HEK293 (cell line): Measurements from ENCODE around the gene ZFPL1.

Experiments
- CTCF ChIA-PET: fragments of 350-600 bp; formaldehyde crosslinking; extraction: SDS; loops from one replicate; lab custom pipeline; 2021; ENCODE audit warnings: antibody characterized with exemption; lab: Yijun Ruan, JAX
- POLR2A ChIA-PET: fragments of 300-600 bp; formaldehyde crosslinking; extraction: SDS; loops from one replicate; lab custom pipeline; 2020; ENCODE audit warnings: antibody characterized with exemption, inconsistent platforms; lab: Yijun Ruan, JAX
- H3K27ac ChIP-seq: fragments of 200-500 bp; sonication (Bioruptor generic); 2 replicates; pipeline ENCODE4 v1.5.1; 2014; ENCODE audit warnings: low read depth, low read length, control low read depth, inconsistent platforms; ENCODE audit errors: extremely low read depth
- H3K36me3 ChIP-seq, 2 experiments: fragments of 200-500 bp in 1 of 2; sonication (Bioruptor generic) in 1 of 2; 1 replicate in 1 of 2; 2 replicates in 1 of 2; pipeline ENCODE4 v1.5.1; 2014 to 2017; ENCODE audit warnings: inconsistent platforms in 2 of 2, low read length in 2 of 2; ENCODE audit not compliant: control insufficient read depth in 2 of 2, insufficient read depth in 1 of 2
- H3K4me1 ChIP-seq: fragments of 200-500 bp; sonication (Bioruptor generic); 2 replicates; pipeline ENCODE4 v1.5.1; 2014; ENCODE audit warnings: mild to moderate bottlenecking, low read length, inconsistent platforms; ENCODE audit not compliant: control insufficient read depth, insufficient read depth
- H3K4me3 ChIP-seq: 2 replicates; pipeline ENCODE4 v1.5.1; 2011; ENCODE audit warnings: low read depth, mild to moderate bottlenecking, control low read depth, low read length, moderate library complexity
- H3K9me3 ChIP-seq: fragments of 200-500 bp; sonication (Bioruptor generic); 2 replicates; pipeline ENCODE4 v1.5.1; 2014; ENCODE audit warnings: low read depth, low read length, inconsistent platforms; ENCODE audit not compliant: control insufficient read depth, insufficient read depth
- BCL11B ChIP-seq: fragments of 450-650 bp; formaldehyde crosslinking; IDR thresholded peaks from 2 replicates; pipeline ENCODE4 v1.5.1; 2016; ENCODE audit warnings: low read depth, missing biosample characterization, missing genetic modification characterization
- HOXA7 ChIP-seq: sonication (generic); formaldehyde crosslinking; IDR thresholded peaks from 2 replicates; pipeline ENCODE4 v1.8.1; 2022; ENCODE audit warnings: missing genetic modification reagents, borderline replicate concordance
- OSR2 ChIP-seq: fragments of 450-650 bp; formaldehyde crosslinking; IDR thresholded peaks from 2 replicates; pipeline ENCODE4 v1.5.1; 2016; ENCODE audit warnings: missing biosample characterization, missing genetic modification characterization
- REPIN1 ChIP-seq: fragments of 450-650 bp; formaldehyde crosslinking; IDR thresholded peaks from 2 replicates; pipeline ENCODE4 v1.5.1; 2017; ENCODE audit warnings: missing biosample characterization, missing genetic modification characterization, low read depth
- TCF7L2 ChIP-seq: IDR thresholded peaks from 2 replicates; pipeline ENCODE4 v1.6.1; 2011; ENCODE audit warnings: low read depth, mild to moderate bottlenecking, inconsistent platforms, low read length, moderate library complexity, borderline replicate concordance
- ZBTB7A ChIP-seq: fragments of 450-650 bp; formaldehyde crosslinking; IDR thresholded peaks from 2 replicates; pipeline ENCODE4 v1.5.1; 2016; ENCODE audit warnings: low read depth, missing biosample characterization, missing genetic modification characterization
- ZNF2 ChIP-seq: fragments of 450-650 bp; formaldehyde crosslinking; IDR thresholded peaks from 2 replicates; pipeline ENCODE4 v1.5.1; 2016; ENCODE audit warnings: missing biosample characterization, missing genetic modification characterization
- ZNF335 ChIP-seq: fragments of 450-650 bp; formaldehyde crosslinking; conservative IDR thresholded peaks from 2 replicates; pipeline ENCODE4 v1.5.1; 2016; ENCODE audit warnings: missing biosample characterization, missing genetic modification characterization
- ZNF391 ChIP-seq: fragments of 450-650 bp; formaldehyde crosslinking; IDR thresholded peaks from 2 replicates; pipeline ENCODE4 v1.5.1; 2016; ENCODE audit warnings: low read depth, missing biosample characterization, missing genetic modification characterization, borderline replicate concordance
- ZNF426 ChIP-seq: fragments of 450-650 bp; formaldehyde crosslinking; IDR thresholded peaks from 2 replicates; pipeline ENCODE4 v1.5.1; 2017; ENCODE audit warnings: missing biosample characterization, missing genetic modification characterization, mild to moderate bottlenecking, inconsistent platforms, moderate library complexity
- ZNF48 ChIP-seq: fragments of 450-650 bp; formaldehyde crosslinking; IDR thresholded peaks from 2 replicates; pipeline ENCODE4 v1.5.1; 2016; ENCODE audit warnings: missing biosample characterization, missing genetic modification characterization
- ZNF560 ChIP-seq: fragments of 450-650 bp; formaldehyde crosslinking; IDR thresholded peaks from 2 replicates; pipeline ENCODE4 v1.5.1; 2017; ENCODE audit warnings: missing biosample characterization, missing genetic modification characterization, borderline replicate concordance
- ZNF561 ChIP-seq: fragments of 450-650 bp; IDR thresholded peaks from 2 replicates; pipeline ENCODE4 v1.5.1; 2018; ENCODE audit warnings: missing biosample characterization, missing genetic modification characterization, borderline replicate concordance
- ZNF596 ChIP-seq: fragments of 450-650 bp; IDR thresholded peaks from 2 replicates; pipeline ENCODE4 v1.5.0; 2018; ENCODE audit warnings: missing biosample characterization, mild to moderate bottlenecking, missing genetic modification characterization, moderate library complexity
- ZNF654 ChIP-seq: fragments of 450-650 bp; formaldehyde crosslinking; IDR thresholded peaks from 2 replicates; pipeline ENCODE4 v1.5.1; 2016; ENCODE audit warnings: low read depth, missing biosample characterization, missing genetic modification characterization
- ZNF658 ChIP-seq: fragments of 450-650 bp; formaldehyde crosslinking; IDR thresholded peaks from 2 replicates; pipeline ENCODE4; 2016; ENCODE audit warnings: missing biosample characterization, missing genetic modification characterization
- ZNF660 ChIP-seq: fragments of 450-650 bp; IDR thresholded peaks from 2 replicates; pipeline ENCODE4 v1.5.1; 2018; ENCODE audit warnings: missing biosample characterization, mild to moderate bottlenecking, missing genetic modification characterization
- ZNF768 ChIP-seq: fragments of 450-650 bp; formaldehyde crosslinking; IDR thresholded peaks from 2 replicates; pipeline ENCODE4 v1.5.1; 2018; ENCODE audit warnings: missing biosample characterization, mild to moderate bottlenecking, missing genetic modification characterization
- ZNF776 ChIP-seq: fragments of 450-650 bp; formaldehyde crosslinking; IDR thresholded peaks from 2 replicates; pipeline ENCODE4 v1.5.0; 2017; ENCODE audit warnings: missing biosample characterization, missing genetic modification characterization, borderline replicate concordance
- ZNF843 ChIP-seq: fragments of 450-650 bp; formaldehyde crosslinking; IDR thresholded peaks from 2 replicates; pipeline ENCODE4 v1.5.1; 2016; ENCODE audit warnings: missing biosample characterization, missing genetic modification characterization
- ZSCAN30 ChIP-seq: fragments of 450-650 bp; IDR thresholded peaks from 2 replicates; pipeline ENCODE4 v1.5.1; 2018; ENCODE audit warnings: missing biosample characterization, mild to moderate bottlenecking, missing genetic modification characterization, moderate library complexity
- TF ChIP-seq, protein P1 (sequence below): fragments of 450-650 bp; formaldehyde crosslinking; IDR thresholded peaks from 2 replicates; pipeline ENCODE4 v1.5.1; 2017; ENCODE audit warnings: missing biosample characterization, missing genetic modification characterization
- TF ChIP-seq, protein P2 (sequence below): fragments of 450-650 bp; formaldehyde crosslinking; IDR thresholded peaks from 2 replicates; pipeline ENCODE4 v1.5.1; 2016; ENCODE audit warnings: missing biosample characterization, missing genetic modification characterization
- TF ChIP-seq, protein P3 (sequence below): fragments of 450-650 bp; formaldehyde crosslinking; IDR thresholded peaks from 2 replicates; pipeline ENCODE4 v1.5.1; 2016; ENCODE audit warnings: missing biosample characterization, missing genetic modification characterization
- TF ChIP-seq, protein P4 (sequence below): fragments of 450-650 bp; IDR thresholded peaks from 2 replicates; pipeline ENCODE4 v1.5.1; 2018; ENCODE audit warnings: missing biosample characterization, missing genetic modification characterization

ZFPL1 gene

DNA sequence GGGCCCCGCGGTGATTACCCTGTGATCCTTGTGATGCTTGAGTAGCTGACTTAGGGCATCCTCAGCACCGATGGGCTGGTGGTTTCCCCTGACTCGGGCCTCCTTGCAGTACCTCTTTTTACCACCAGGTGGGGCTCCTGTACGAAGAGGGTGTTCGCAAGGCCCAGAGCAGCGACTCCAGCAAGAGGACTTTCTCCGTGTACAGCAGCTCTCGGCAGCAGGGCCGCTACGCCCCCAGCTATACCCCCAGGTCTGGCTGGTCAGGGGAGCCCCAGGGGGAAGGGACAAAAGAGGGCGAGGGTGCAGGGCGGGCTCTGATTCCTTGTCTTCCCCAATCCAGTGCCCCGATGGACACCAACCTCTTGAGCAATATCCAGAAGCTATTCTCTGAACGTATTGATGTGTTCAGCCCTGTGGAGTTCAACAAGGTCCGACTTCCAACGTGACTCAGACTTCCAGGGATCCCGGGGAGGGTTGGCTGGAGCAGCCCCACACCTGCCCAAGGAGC is 26.4 kb downstream of the ZFPL1 start (continued):
- no peak for TF ChIP-seq REPIN1 (tag by site-specific recombination)
- TF ChIP-seq ZNF654: peak; percentile 9; the same call in 1 of the 2 replicates
- TF ChIP-seq OSR2 (tag by site-specific recombination): no peak
- TF ChIP-seq, protein P1, sequence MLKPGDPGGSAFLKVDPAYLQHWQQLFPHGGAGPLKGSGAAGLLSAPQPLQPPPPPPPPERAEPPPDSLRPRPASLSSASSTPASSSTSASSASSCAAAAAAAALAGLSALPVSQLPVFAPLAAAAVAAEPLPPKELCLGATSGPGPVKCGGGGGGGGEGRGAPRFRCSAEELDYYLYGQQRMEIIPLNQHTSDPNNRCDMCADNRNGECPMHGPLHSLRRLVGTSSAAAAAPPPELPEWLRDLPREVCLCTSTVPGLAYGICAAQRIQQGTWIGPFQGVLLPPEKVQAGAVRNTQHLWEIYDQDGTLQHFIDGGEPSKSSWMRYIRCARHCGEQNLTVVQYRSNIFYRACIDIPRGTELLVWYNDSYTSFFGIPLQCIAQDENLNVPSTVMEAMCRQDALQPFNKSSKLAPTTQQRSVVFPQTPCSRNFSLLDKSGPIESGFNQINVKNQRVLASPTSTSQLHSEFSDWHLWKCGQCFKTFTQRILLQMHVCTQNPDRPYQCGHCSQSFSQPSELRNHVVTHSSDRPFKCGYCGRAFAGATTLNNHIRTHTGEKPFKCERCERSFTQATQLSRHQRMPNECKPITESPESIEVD (tag by site-specific recombination): no peak
- no peak for TF ChIP-seq ZNF658 (tag by site-specific recombination)
- TF ChIP-seq ZNF2: no peak
- no peak for TF ChIP-seq HOXA7 (CRISPR knock-in tag)
- no peak for TF ChIP-seq ZNF776 (tag by site-specific recombination)
- 0 out of 2 replicates have a peak, but pooled peaks have one; percentile 35 for TF ChIP-seq ZSCAN30
- TF ChIP-seq, protein P2, sequence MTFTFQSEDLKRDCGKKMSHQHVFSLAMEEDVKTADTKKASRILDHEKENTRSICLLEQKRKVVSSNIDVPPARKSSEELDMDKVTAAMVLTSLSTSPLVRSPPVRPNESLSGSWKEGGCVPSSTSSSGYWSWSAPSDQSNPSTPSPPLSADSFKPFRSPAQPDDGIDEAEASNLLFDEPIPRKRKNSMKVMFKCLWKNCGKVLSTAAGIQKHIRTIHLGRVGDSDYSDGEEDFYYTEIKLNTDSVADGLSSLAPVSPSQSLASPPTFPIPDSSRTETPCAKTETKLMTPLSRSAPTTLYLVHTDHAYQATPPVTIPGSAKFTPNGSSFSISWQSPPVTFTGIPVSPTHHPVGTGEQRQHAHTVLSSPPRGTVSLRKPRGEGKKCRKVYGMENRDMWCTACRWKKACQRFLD (tag by site-specific recombination): no peak
- TF ChIP-seq ZBTB7A: no peak
- TF ChIP-seq, protein P3, sequence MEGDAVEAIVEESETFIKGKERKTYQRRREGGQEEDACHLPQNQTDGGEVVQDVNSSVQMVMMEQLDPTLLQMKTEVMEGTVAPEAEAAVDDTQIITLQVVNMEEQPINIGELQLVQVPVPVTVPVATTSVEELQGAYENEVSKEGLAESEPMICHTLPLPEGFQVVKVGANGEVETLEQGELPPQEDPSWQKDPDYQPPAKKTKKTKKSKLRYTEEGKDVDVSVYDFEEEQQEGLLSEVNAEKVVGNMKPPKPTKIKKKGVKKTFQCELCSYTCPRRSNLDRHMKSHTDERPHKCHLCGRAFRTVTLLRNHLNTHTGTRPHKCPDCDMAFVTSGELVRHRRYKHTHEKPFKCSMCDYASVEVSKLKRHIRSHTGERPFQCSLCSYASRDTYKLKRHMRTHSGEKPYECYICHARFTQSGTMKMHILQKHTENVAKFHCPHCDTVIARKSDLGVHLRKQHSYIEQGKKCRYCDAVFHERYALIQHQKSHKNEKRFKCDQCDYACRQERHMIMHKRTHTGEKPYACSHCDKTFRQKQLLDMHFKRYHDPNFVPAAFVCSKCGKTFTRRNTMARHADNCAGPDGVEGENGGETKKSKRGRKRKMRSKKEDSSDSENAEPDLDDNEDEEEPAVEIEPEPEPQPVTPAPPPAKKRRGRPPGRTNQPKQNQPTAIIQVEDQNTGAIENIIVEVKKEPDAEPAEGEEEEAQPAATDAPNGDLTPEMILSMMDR (tag by site-specific recombination): peak; percentile 79

DNA sequence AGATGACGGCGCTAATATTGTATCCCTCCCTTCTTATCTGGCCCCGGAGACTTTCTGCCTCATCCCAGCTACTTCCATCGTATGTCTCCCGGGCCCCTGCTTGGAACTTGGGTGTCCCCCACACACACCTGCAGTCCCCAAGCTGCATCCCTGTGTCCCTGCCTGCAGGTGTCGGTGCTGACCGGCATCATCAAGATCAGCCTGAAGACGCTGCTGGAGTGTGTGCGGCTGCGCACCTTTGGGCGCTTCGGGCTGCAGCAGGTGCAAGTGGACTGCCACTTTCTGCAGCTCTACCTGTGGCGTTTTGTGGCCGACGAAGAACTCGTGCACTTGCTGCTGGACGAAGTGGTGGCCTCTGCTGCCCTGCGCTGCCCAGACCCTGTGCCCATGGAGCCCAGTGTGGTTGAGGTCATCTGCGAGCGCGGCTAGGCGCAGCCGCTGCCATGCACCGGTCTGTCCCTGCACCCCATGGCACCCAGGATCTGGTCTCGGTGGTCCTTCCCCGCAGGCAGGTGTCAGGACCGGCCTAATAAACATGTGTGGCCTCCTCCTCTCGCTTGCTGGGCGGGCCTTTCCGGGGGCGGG is 27.2 kb downstream of the ZFPL1 start:
- H3K4me1 ChIP-seq: peaks cover 6% of the 10 kb centered on the region
- no peak for TF ChIP-seq ZNF843 (tag by site-specific recombination)
- TF ChIP-seq ZNF560 (tag by site-specific recombination): no peak
- TF ChIP-seq ZNF660 (tag by site-specific recombination): no peak
- no peak for TF ChIP-seq ZNF391 (tag by site-specific recombination)
- TF ChIP-seq ZNF561 (tag by site-specific recombination): no peak
- TF ChIP-seq ZNF335 (tag by site-specific recombination): peak; percentile 81
- TF ChIP-seq ZNF768: no peak
- no peak for TF ChIP-seq ZNF48
- TF ChIP-seq ZNF596 (tag by site-specific recombination): no peak
- no peak for TF ChIP-seq TCF7L2
- no peak for TF ChIP-seq ZNF426 (tag by site-specific recombination)
- TF ChIP-seq, protein P4, sequence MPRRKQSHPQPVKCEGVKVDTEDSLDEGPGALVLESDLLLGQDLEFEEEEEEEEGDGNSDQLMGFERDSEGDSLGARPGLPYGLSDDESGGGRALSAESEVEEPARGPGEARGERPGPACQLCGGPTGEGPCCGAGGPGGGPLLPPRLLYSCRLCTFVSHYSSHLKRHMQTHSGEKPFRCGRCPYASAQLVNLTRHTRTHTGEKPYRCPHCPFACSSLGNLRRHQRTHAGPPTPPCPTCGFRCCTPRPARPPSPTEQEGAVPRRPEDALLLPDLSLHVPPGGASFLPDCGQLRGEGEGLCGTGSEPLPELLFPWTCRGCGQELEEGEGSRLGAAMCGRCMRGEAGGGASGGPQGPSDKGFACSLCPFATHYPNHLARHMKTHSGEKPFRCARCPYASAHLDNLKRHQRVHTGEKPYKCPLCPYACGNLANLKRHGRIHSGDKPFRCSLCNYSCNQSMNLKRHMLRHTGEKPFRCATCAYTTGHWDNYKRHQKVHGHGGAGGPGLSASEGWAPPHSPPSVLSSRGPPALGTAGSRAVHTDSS (tag by site-specific recombination): no peak
- TF ChIP-seq BCL11B (tag by site-specific recombination): peak; percentile 77; the same call in 1 of the 2 replicates
- H3K36me3 ChIP-seq: peaks cover 0 to 53% of the 10 kb centered on the region in 2 experiments; a peak in 1 of 3 replicates
- H3K4me3 ChIP-seq: no peak overlapping the region
- ChIA-PET CTCF (interaction anchor here (0.6 to 4.8 kb wide), 21 partner anchors 7 to 332 kb away, joined by 3 to 110 read pairs (median 4); partner anchors contain the start of genes ARL2, CDC42EP2, FAU and MRPL49), POLR2A (interaction anchor here (0.6 to 5.0 kb wide), 22 partner anchors 8 to 808 kb away, joined by 3 to 57 read pairs (median 4); partner anchors contain the start of genes ARL2, CAPN1, CDCA5 and FAU)
- no peak overlapping the region for H3K27ac ChIP-seq
- H3K9me3 ChIP-seq: no peaks in the 10 kb centered on the region
